Neural crest cell (in vitro differentiated cells): ENCODE results near the gene CNTN2. TPM values are rescaled to one million over a fixed set of nuclear protein-coding genes. Genes with fewer than 3 reads are reported as not detected.

ENCODE experiments used
- DNase-seq: peaks from one replicate; pipeline ENCODE4 v3.0.0; 2021; ENCODE audit warnings: low read depth, mixed read lengths, low spot score
- H3K27ac Mint-ChIP-seq: one replicate; pipeline ENCODE4 v1.8.0; 2021; ENCODE audit warnings: mild to moderate bottlenecking, mixed read lengths; ENCODE audit not compliant: unreplicated experiment
- H3K27me3 Mint-ChIP-seq: 2 replicates; pipeline ENCODE4 v1.8.0; 2021; ENCODE audit warnings: low read depth, mild to moderate bottlenecking, mixed read lengths
- H3K36me3 Mint-ChIP-seq: 2 replicates; pipeline ENCODE4 v1.8.0; 2021; ENCODE audit warnings: low read depth, mild to moderate bottlenecking, mixed read lengths
- H3K4me1 Mint-ChIP-seq: 2 replicates; pipeline ENCODE4 v1.8.0; 2021; ENCODE audit warnings: mixed read lengths
- H3K4me3 Mint-ChIP-seq: one replicate; pipeline ENCODE4 v1.8.0; 2021; ENCODE audit warnings: mild to moderate bottlenecking, mixed read lengths
- H3K9me3 Mint-ChIP-seq: 2 replicates; pipeline ENCODE4 v1.8.0; 2021; ENCODE audit warnings: mixed read lengths
- CTCF ChIP-seq: fragments of 200-600 bp; sonication (generic); conservative IDR thresholded peaks from 2 replicates; pipeline ENCODE4 v1.5.0; 2021; ENCODE audit warnings: antibody characterized with exemption, mild to moderate bottlenecking
- total RNA-seq: library from RNA; stranded (reverse); gene quantifications from 2 replicates; pipeline ENCODE4 v1.2.1, GENCODE V29; 2021

Gene CNTN2
- total RNA-seq, 1 donor from 2014 or later = 26.3 TPM

GRCh38 chr1:205043866-205044265, 854 bp downstream of the CNTN2 start:
- Mint-ChIP-seq H3K27ac (no peak overlapping the region), H3K9me3 (no peaks in the 10 kb centered on the region), H3K27me3 (peaks cover 73% of the 10 kb centered on the region), H3K4me3 (no peak overlapping the region), H3K36me3 (no peaks in the 10 kb centered on the region), H3K4me1 (peaks cover 31% of the 10 kb centered on the region)
- TF ChIP-seq CTCF = no peak
- no peak for DNase-seq

GRCh38 chr1:205044741-205045140, 1.7 kb downstream of the CNTN2 start:
- H3K27me3 Mint-ChIP-seq = peaks cover 68% of the 10 kb centered on the region
- no peak for TF ChIP-seq CTCF
- peaks cover 31% of the 10 kb centered on the region for H3K4me1 Mint-ChIP-seq
- DNase-seq = no peak
- no peak overlapping the region for H3K4me3 Mint-ChIP-seq
- no peaks in the 10 kb centered on the region for H3K36me3 Mint-ChIP-seq
- H3K9me3 Mint-ChIP-seq = no peaks in the 10 kb centered on the region
- H3K27ac Mint-ChIP-seq = no peak overlapping the region

GRCh38 chr1:205045146-205045545, 2.1 kb downstream of the CNTN2 start:
- no peak for TF ChIP-seq CTCF
- H3K9me3 Mint-ChIP-seq = no peaks in the 10 kb centered on the region
- no peaks in the 10 kb centered on the region for H3K36me3 Mint-ChIP-seq
- H3K4me1 Mint-ChIP-seq = peaks cover 31% of the 10 kb centered on the region
- DNase-seq = no peak
- H3K4me3 Mint-ChIP-seq = no peak overlapping the region
- H3K27ac Mint-ChIP-seq = no peak overlapping the region
- peaks cover 63% of the 10 kb centered on the region for H3K27me3 Mint-ChIP-seq

- Mint-ChIP-seq H3K4me3 (peak overlapping the region; percentile 73), H3K36me3 (no peaks in the 10 kb centered on the region), H3K4me1 (peaks cover 31% of the 10 kb centered on the region), H3K27me3 (peaks cover 48% of the 10 kb centered on the region), H3K27ac (peak overlapping the region; percentile 82), H3K9me3 (no peaks in the 10 kb centered on the region)
- peak; percentile 19 for DNase-seq
- TF ChIP-seq CTCF = no peak
Measured at GRCh38 chr1:205046870-205047269, 3.9 kb downstream of the CNTN2 start.

GRCh38 chr1:205047764-205048231, 4.8 kb downstream of the CNTN2 start:
- Mint-ChIP-seq H3K9me3 (no peaks in the 10 kb centered on the region), H3K36me3 (no peaks in the 10 kb centered on the region), H3K4me3 (no peak overlapping the region), H3K4me1 (peaks cover 31% of the 10 kb centered on the region), H3K27me3 (peaks cover 39% of the 10 kb centered on the region), H3K27ac (no peak overlapping the region)
- DNase-seq = no peak
- no peak for TF ChIP-seq CTCF

GRCh38 chr1:205048382-205048781, 5.4 kb downstream of the CNTN2 start:
- no peaks in the 10 kb centered on the region for H3K9me3 Mint-ChIP-seq
- H3K27me3 Mint-ChIP-seq = peaks cover 37% of the 10 kb centered on the region
- peaks cover 33% of the 10 kb centered on the region for H3K4me1 Mint-ChIP-seq
- H3K4me3 Mint-ChIP-seq = no peak overlapping the region
- no peaks in the 10 kb centered on the region for H3K36me3 Mint-ChIP-seq
- no peak overlapping the region for H3K27ac Mint-ChIP-seq
- TF ChIP-seq CTCF = no peak
- DNase-seq = no peak
